GM19372 (cell line): ENCODE data around the gene CKAP5.
"Not testable (repeated sequence)": the region's sequence is repeated elsewhere in the genome, so short reads cannot be mapped to it uniquely, and the experiment has no call there.

Experiments
- ATAC-seq: cut with Tn5 transposase; IDR thresholded peaks from one replicate; pipeline ENCODE4 v1.9.1; 2021; ENCODE audit warnings: mild to moderate bottlenecking, low read depth, moderate library complexity; ENCODE audit not compliant: unreplicated experiment

CKAP5 gene

DNA sequence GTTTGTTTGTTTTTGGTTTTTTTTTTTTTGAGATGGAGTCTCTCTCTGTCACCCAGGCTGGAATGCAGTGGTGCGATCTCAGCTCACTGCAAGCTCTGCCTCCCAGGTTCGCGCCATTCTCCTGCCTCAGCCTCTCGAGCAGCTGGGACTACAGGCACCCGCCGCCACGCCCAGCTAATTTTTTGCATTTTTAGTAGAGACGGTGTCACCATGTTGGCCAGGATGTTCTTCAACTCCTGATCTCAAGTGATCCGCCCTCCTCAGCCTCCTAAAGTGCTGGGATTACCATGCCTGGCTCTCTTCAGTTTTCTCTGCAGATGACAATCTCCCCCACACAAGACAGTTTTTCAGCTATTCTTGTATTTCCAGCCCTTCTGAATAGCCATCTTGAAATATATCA is 136.7 kb downstream of the CKAP5 start:
- not testable (repeated sequence) for ATAC-seq

DNA sequence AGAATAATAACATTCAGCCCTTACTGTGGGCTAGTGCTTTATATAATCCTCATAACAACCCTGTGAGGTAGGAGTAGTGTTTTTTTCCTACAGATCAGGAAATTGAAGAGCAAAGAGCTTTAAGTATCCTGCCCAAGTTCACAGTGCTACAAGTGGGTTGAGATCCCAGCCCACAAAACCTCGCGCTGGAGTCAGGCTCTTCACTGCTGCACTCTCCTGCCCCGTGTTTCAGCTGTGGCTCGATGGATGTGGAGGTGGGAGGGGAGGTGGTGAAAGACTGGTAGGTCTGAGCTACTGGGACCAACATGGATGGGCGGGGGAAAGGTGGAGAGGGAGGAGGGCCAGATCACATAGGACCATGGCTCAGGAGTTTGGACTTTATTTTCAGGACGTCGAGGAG is 139.2 kb downstream of the CKAP5 start:
- no peak for ATAC-seq

DNA sequence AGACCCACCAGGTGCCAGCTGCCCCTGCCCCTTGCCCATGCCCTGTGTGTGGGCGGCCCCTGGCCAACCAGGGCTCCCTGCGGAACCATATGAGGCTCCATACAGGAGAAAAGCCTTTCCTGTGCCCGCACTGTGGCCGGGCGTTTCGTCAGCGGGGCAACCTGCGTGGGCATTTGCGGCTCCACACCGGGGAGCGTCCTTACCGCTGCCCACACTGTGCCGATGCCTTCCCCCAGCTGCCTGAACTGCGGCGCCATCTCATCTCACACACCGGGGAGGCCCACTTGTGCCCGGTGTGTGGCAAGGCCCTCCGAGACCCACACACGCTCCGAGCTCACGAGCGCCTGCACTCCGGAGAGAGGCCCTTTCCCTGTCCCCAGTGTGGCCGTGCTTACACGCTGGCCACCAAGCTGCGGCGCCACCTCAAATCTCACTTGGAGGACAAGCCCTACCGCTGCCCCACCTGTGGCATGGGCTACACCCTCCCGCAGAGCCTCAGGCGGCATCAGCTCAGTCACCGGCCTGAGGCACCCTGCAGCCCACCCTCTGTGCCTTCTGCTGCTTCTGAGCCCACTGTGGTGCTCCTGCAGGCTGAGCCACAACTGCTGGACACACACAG is 140.9 kb downstream of the CKAP5 start:
- no peak for ATAC-seq

DNA sequence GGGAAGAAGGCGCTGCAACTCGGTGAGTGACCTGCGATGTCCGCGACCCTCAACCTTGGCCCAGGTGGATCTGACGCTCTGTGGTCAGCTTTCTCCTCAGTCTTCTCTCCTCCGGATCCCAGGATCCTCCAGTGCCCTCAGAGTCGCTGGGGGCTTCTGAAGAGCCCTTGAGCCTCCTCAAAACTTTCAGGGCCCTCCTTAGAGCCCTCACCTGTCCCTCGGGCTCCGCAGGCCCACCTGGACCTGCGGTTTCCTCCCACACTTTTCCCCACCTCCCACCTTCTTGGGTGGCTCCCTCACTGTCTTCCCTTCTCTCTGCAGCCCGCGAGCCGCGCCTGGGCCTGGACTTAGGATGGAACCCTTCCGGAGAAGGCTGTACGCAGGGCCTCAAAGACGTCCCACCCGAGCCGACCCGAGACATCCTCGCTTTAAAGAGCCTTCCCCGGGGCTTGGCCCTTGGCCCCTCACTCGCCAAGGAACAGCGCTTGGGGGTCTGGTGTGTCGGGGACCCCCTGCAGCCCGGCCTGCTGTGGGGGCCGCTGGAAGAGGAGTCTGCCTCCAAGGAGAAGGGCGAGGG is 144.9 kb downstream of the CKAP5 start:
- ATAC-seq = no peak

DNA sequence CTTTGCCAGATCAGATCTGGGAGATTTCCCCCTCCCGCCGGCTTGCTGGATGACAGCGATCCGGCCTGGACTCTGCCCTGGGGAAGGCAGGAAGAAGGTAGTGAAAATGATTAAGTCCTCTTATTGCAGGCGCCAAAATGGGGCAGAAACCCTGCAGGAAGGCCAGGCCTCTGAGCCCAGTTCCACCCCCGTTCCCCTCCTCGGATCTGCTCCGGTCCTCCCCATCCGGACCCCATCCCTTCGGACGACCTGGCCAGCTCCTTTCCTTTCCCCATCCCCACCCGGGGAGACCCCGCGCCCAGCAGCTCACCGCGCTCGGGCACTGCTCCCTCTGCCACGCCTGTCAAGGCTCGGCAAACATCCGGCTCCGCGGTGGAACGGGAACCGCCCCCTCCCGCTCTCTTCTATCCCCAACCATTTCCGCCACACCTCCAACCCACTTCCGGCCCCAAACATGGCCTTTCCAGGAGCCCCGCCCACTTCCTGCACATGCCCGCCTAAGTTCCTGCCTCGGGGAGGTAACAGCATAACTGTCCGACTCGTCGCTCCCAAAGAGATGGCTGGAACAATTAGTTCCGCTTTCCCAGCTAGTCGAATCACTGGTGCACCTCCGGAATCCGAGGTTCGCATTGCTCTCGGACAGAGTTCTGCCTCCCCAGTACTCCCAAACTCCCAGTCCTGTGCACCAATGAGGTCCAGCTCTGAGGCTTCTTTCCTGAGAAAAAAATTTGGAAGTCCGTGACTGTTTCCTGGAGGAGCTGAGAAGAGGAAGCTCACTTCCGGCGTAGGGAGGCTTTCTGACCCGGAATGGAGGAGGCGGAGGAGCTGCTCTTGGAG is 145.6 kb downstream of the CKAP5 start, which contains the start of the genes ARHGAP1 and ZNF408:
TSS of gene ARHGAP1 (minus strand) at position 379 of the 837 bp plus-strand sequence. CDS start 4,512 bp downstream, outside the sequence.
TSS of gene ZNF408 (plus strand) at position 791 of the 837 bp plus-strand sequence. CDS start at position 808, 17 bp downstream.
- peak; percentile 91 for ATAC-seq

DNA sequence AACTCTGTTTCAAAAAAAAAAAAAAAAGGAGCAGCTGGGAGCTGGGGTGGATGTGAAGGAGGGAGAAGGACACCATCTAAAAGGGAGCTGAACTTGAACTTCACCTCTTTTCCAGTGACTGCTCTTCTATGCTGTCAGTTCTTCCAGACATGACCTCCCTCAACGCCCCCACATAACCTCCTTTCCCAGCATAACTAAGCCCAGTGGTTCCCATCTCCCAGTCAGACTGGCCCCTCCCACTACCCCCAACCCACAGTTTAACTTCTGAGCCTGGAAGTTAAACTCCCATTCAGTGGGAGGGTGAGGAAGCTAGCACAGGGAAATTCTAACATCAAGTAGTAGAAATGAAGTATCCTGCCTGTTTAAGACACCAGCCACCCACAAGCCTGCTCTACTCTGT is 147.5 kb downstream of the CKAP5 start:
- ATAC-seq = no peak

DNA sequence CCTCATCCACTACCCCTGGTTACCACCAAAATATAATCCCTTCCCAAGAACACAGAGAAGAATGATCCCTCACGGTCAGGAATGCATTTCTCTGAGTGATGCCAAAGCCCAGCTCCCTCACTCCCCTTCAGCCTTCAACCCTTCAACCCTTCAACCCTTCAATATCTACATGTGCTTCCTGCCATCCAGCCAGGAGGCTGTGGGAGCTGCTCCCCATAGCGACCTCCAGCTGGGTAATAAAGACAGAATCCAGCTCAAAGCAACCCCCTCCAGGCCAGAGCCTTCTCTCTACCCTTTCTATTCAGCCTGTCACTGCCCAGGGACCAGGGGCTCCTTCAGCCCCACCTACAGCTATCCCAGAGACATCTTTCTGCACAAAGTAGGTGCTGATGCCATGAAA is 148.4 kb downstream of the CKAP5 start:
- no peak for ATAC-seq

DNA sequence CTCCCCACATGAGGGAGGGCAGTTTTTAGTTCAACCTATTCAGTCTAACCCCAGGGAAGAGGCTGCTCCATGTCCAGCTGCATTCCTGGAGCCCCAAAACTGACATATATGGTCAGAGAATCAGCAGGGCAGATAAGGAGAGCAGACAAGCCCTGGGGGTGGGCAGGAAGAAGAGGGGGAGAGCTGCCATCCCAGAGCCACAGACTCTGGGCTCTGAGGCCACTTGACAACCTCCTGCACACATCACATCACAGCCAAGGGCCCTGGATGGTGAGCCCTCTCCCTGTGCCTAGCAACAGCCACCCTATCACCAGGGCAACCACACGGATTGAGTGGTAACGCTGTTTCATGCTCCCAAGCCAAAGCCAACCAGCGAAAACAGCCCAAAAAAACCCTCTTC is 148.8 kb downstream of the CKAP5 start:
- ATAC-seq = no peak

DNA sequence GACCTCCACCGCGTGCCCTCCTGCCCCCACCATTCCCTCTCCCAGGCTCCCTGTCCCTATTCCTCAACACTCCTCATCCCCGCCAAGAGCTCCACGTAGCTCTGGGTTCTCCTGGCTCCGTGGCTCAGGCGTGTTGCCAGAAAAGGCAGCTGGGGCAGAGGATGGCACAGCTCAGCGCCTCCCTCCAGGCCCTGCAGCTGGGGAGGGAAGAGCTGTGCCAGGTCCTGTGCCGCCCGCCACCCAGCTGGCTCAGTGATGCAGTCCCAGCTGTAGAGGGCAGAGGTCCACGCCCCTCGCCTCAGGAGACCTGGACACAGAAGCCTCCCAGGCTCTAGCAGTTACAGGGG is 149.9 kb downstream of the CKAP5 start:
- no peak for ATAC-seq

DNA sequence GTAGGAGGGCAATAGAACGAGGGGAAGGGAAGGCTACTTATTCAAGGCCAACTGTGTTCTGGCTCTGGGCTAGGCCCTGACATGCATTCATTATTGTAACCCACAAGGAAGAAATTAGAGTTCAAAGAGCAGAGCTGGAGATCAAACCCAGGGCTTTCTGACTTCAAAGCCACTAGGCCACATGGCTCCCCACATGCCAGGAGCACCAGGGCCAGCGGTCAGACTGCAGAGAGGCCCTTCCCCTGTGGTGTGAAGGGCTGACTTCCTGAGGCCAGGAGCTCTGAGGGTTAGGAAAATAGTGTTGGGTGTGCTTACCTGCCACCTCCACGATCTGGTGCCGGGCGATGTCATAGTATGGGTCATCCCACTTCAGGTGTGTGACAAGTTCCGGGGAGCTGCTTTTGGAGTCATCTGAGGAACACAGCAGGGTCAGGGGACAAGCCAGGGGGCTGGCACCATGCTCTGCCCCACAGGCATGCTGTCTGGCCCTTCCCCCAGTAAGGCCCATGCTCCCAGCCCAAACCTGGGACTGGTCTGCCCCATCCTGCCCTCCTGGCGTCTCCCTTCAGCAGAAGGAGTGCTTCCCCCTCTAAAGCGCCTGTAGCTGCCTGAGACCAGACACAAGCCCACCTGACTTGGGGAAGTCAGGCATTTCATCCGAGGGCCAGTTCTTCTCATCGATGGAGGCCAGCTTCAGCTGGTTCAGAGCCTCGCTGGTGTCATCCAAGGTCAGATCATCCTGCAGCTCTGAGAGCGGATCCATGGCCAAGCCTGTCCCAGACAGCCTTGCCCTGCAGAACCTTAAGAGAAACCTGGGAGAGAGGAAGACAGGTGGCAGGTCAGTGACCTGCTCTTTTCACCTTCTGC is 150.5 kb downstream of the CKAP5 start:
- no peak for ATAC-seq

DNA sequence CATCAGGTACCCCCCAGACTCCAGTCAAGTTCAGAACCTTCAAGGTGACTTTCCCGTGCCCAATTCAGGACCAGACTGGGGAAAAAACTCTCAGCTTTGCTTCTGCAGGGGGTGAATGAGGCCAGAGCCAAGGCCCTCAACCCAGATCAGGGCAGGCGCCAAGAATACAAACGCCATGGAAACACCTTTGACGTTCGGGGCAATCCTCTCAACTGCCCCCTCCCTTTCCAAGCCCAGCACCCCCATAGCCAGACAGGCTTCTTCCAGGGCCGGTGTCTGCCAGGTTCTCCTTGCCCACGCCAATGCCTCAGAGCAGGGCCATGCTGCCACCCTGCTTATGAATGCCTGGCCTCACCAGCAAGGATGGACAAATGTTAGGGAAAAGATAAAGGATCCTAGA is 151.5 kb downstream of the CKAP5 start:
- ATAC-seq = no peak

DNA sequence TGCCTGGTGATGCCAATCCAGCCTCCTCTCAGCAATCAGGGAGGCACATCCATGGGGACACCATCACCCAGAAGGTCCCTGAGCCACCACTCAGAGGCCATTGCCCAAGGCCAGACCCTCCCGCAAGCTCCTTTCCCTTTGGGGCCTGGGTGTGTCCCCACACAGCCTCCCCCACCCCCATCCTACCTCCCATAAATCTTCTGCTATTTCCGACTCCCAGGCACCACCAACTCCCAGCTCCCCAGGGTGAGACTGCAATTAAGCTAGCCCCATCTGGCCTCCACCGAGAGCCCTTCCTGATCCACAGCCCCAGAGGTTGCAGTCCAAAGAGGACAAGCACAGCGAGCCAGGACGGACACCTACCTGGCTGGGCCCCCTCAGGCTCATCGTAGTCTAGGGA is 152.0 kb downstream of the CKAP5 start:
- no peak for ATAC-seq

DNA sequence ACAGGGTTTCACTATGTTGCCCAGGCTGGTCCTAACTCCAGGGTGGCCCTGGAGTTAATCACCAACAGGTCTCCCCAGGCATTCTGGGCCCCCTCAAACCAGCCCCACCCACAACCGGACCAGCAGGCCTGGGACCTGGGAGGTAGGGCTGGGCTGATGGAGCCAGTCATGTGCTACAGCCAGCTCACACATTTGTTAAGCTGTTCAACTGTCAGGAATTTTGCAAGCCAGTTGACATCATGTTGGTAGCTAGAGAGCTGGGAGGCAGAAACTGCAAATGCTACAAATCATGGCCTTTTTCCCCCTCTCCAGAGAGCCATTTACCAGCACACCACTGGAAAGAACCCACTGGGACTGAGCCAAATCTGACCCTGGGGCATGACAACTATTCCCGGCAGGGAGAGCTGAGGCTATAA is 152.5 kb downstream of the CKAP5 start:
- ATAC-seq = no peak
